H1 (cell line): ENCODE measurements around the gene NET1. TPM values are rescaled to one million over a fixed set of nuclear protein-coding genes. Genes with fewer than 3 reads are reported as not detected.

ENCODE experiments used
- CTCF ChIA-PET: fragments of 300-600 bp; sonication (Branson Sonifier 250); formaldehyde crosslinking; loops from one replicate; lab custom pipeline; 2021; ENCODE audit not compliant: partially characterized antibody; lab: Charles Lee
- POLR2A ChIA-PET: fragments of 300-600 bp; sonication (Branson Sonifier 250); formaldehyde crosslinking; loops from one replicate; lab custom pipeline; 2021; ENCODE audit warnings: inconsistent platforms; ENCODE audit not compliant: partially characterized antibody; lab: Charles Lee
- DNase-seq, 2 experiments: peaks; one replicate each; pipeline versions ENCODE4 v3.0.0 to v3.0.0-alpha.2; 2010 to 2022; ENCODE audit warnings: low spot score in 2 of 2, low read depth in 1 of 2, mixed read lengths in 1 of 2
- FAIRE-seq: peaks from 2 replicates; lab custom pipeline; 2011; peaks lifted over from hg19 to GRCh38; lab: Jason Lieb, UNC
- H2AFZ ChIP-seq: 2 replicates; pipeline ENCODE4 v1.8.1; 2012; ENCODE audit warnings: low read length, inconsistent platforms
- H2AK5ac ChIP-seq: 2 replicates; pipeline ENCODE4 v1.6.1; 2013; ENCODE audit warnings: low read depth, low read length
- H2BK120ac ChIP-seq: replicated peaks from 2 replicates; pipeline ENCODE3; 2013; ENCODE audit warnings: low read depth, low read length, inconsistent platforms
- H2BK12ac ChIP-seq: 2 replicates; pipeline ENCODE4 v1.6.1; 2013; ENCODE audit warnings: low read depth, low read length
- H2BK15ac ChIP-seq: 2 replicates; pipeline ENCODE4 v1.6.1; 2013; ENCODE audit warnings: low read length
- H2BK20ac ChIP-seq: 2 replicates; pipeline ENCODE4 v1.6.1; 2013; ENCODE audit warnings: low read length
- H2BK5ac ChIP-seq: 2 replicates; pipeline ENCODE4 v1.6.1; 2013; ENCODE audit warnings: low read depth, low read length
- H3K14ac ChIP-seq: 2 replicates; pipeline ENCODE4 v1.6.1; 2013; ENCODE audit warnings: inconsistent platforms; ENCODE audit not compliant: insufficient read length
- H3K18ac ChIP-seq: 2 replicates; pipeline ENCODE4 v1.6.1; 2013; ENCODE audit warnings: low read length; ENCODE audit errors: extremely low read depth
- H3K23ac ChIP-seq: 2 replicates; pipeline ENCODE4 v1.6.1; 2013; ENCODE audit warnings: inconsistent platforms; ENCODE audit not compliant: insufficient read length
- H3K23me2 ChIP-seq: 2 replicates; pipeline ENCODE4 v1.6.1; 2013; ENCODE audit warnings: low read depth, low read length
- H3K27ac ChIP-seq: 2 replicates; pipeline ENCODE4 v1.6.1; 2011; ENCODE audit warnings: low read depth, low read length, inconsistent platforms
- H3K27me3 ChIP-seq, 4 experiments: replicated peaks in 1 of 4; 1 replicate in 1 of 4; 2 replicates in 3 of 4; pipeline versions ENCODE4 v1.6.1 to v1.8.1; 2011 to 2013; ENCODE audit warnings: low read length in 3 of 4, mild to moderate bottlenecking in 3 of 4, inconsistent platforms in 2 of 4, mixed read lengths in 2 of 4, moderate library complexity in 1 of 4; ENCODE audit not compliant: control insufficient read depth in 3 of 4, insufficient read depth in 3 of 4; ENCODE audit errors: extremely low read depth in 1 of 4
- H3K36me3 ChIP-seq, 4 experiments: 2 replicates each; pipeline versions ENCODE4 v1.6.1 to v1.8.1; 2011 to 2013; ENCODE audit warnings: mild to moderate bottlenecking in 4 of 4, low read length in 3 of 4, moderate library complexity in 2 of 4, control low read depth in 1 of 4, inconsistent platforms in 1 of 4; ENCODE audit not compliant: insufficient read depth in 4 of 4, control insufficient read depth in 2 of 4
- H3K4ac ChIP-seq: replicated peaks from 2 replicates; pipeline ENCODE3; 2013; ENCODE audit warnings: low read length, low read depth, mixed read lengths, inconsistent platforms; ENCODE audit not compliant: insufficient read length
- H3K4me1 ChIP-seq, 4 experiments: replicated peaks in 1 of 4; 1 replicate in 1 of 4; 2 replicates in 3 of 4; pipeline versions ENCODE4 v1.6.1 to v1.8.1; 2011 to 2013; ENCODE audit warnings: low read length in 3 of 4, inconsistent platforms in 2 of 4, mixed read lengths in 1 of 4; ENCODE audit not compliant: insufficient read depth in 4 of 4, control insufficient read depth in 3 of 4
- H3K4me2 ChIP-seq, 2 experiments: 2 replicates each; pipeline versions ENCODE4 v1.6.1 to v1.8.1; 2011 to 2013; ENCODE audit warnings: low read depth in 2 of 2, low read length in 2 of 2, control low read depth in 1 of 2, inconsistent platforms in 1 of 2, mild to moderate bottlenecking in 1 of 2; ENCODE audit not compliant: insufficient read depth in 1 of 2
- H3K4me3 ChIP-seq, 4 experiments: fragments of 200-600, 300-600 bp in 1 of 4; sonication (generic), shearing (Covaris generic), sonication (Bioruptor Twin) in 1 of 4; 2 replicates each; pipeline versions ENCODE4 v1.5.1 to v1.8.1; 2011 to 2016; ENCODE audit warnings: low read length in 4 of 4, low read depth in 3 of 4, control low read depth in 2 of 4, inconsistent platforms in 2 of 4, mild to moderate bottlenecking in 2 of 4, mixed read lengths in 1 of 4, moderate library complexity in 1 of 4; ENCODE audit not compliant: insufficient read depth in 2 of 4; ENCODE audit errors: extremely low read depth in 1 of 4
- H3K56ac ChIP-seq: replicated peaks from 2 replicates; pipeline ENCODE3; 2013; ENCODE audit warnings: low read depth, mild to moderate bottlenecking, mixed read lengths, low read length, inconsistent platforms; ENCODE audit not compliant: insufficient read length
- H3K79me1 ChIP-seq: 2 replicates; pipeline ENCODE4 v1.6.1; 2013; ENCODE audit warnings: low read depth, low read length, control low read depth
- H3K79me2 ChIP-seq, 2 experiments: 2 replicates each; pipeline versions ENCODE4 v1.6.1 to v1.8.1; 2012 to 2013; ENCODE audit warnings: low read length in 2 of 2, mild to moderate bottlenecking in 2 of 2, inconsistent platforms in 1 of 2; ENCODE audit not compliant: insufficient read depth in 2 of 2, control insufficient read depth in 1 of 2
- H3K9ac ChIP-seq, 4 experiments: replicated peaks in 1 of 4; 1 replicate in 1 of 4; 2 replicates in 3 of 4; pipeline versions ENCODE4 v1.6.1 to v1.8.1; 2011 to 2013; ENCODE audit warnings: low read depth in 3 of 4, low read length in 3 of 4, control low read depth in 2 of 4, mild to moderate bottlenecking in 2 of 4, moderate library complexity in 2 of 4, inconsistent platforms in 1 of 4; ENCODE audit errors: extremely low read depth in 1 of 4
- H3K9me3 ChIP-seq, 2 experiments: 2 replicates each; pipeline versions ENCODE4 v1.6.1 to v1.8.1; 2012 to 2013; ENCODE audit warnings: mild to moderate bottlenecking in 2 of 2, moderate library complexity in 2 of 2, control low read depth in 1 of 2, inconsistent platforms in 1 of 2, low read depth in 1 of 2, low read length in 1 of 2, mixed read lengths in 1 of 2; ENCODE audit not compliant: insufficient read depth in 2 of 2
- H4K20me1 ChIP-seq, 2 experiments: replicated peaks in 1 of 2; 2 replicates each; pipeline versions ENCODE3 to v1.8.1; 2011 to 2013; ENCODE audit warnings: inconsistent platforms in 2 of 2, low read length in 2 of 2, mild to moderate bottlenecking in 1 of 2; ENCODE audit not compliant: insufficient read depth in 2 of 2, control insufficient read depth in 1 of 2
- H4K5ac ChIP-seq: 2 replicates; pipeline ENCODE4 v1.6.1; 2013; ENCODE audit warnings: low read length, low read depth, mixed read lengths, inconsistent platforms; ENCODE audit not compliant: insufficient read length
- H4K8ac ChIP-seq: 2 replicates; pipeline ENCODE4 v1.8.0; 2013; ENCODE audit warnings: mild to moderate bottlenecking, moderate library complexity, low read length, inconsistent platforms; ENCODE audit not compliant: insufficient read depth; ENCODE audit errors: extremely low read depth
- H4K91ac ChIP-seq: replicated peaks from 2 replicates; pipeline ENCODE3; 2013; ENCODE audit warnings: low read length, mixed read lengths, inconsistent platforms; ENCODE audit not compliant: insufficient read length
- MAFK ChIP-seq: IDR thresholded peaks from 2 replicates; pipeline ENCODE4 v1.6.1; 2012; ENCODE audit warnings: low read depth, mild to moderate bottlenecking, improper control_type of control experiment, low read length
- POLR2A ChIP-seq, 2 experiments: IDR thresholded peaks; 1 replicate in 1 of 2; 2 replicates in 1 of 2; pipeline ENCODE4 v1.6.1; 2011; ENCODE audit warnings: low read depth in 2 of 2, low read length in 2 of 2, mild to moderate bottlenecking in 2 of 2; ENCODE audit errors: control extremely low read depth in 1 of 2
- POU5F1 ChIP-seq: IDR thresholded peaks from 2 replicates; pipeline ENCODE4 v1.6.1; 2011; ENCODE audit warnings: low read depth, mild to moderate bottlenecking, low read length, moderate library complexity
- TAF1 ChIP-seq: IDR thresholded peaks from 2 replicates; pipeline ENCODE4 v1.6.1; 2011; ENCODE audit warnings: mild to moderate bottlenecking, low read depth, low read length
- WGBS, 2 experiments: shearing (Covaris generic) in 1 of 2; methylation state at CpG; one replicate each; pipeline versions ENCODE4 v1.1.6 to v1.1.7; 2013 to 2015; ENCODE audit warnings: low lambda C conversion rate in 2 of 2, mixed read lengths in 2 of 2, inconsistent platforms in 1 of 2, low coverage in 1 of 2, missing lambda C conversion rate in 1 of 2; ENCODE audit not compliant: insufficient replicate concordance in 2 of 2, insufficient coverage in 1 of 2, insufficient read length in 1 of 2; ENCODE audit errors: extremely low coverage in 1 of 2, missing lambda C conversion rate in 1 of 2; 5-methylcytosine and 5-hydroxymethylcytosine counted together
- polyA plus RNA-seq, 7 experiments: library from polyadenylated mRNA; depleted of rRNA in 3 of 7; stranded (reverse) in 5 of 7; unstranded in 2 of 7; fragments of >200 nt in 5 of 7; fragments of 200-250 nt in 2 of 7; gene quantifications; 1 replicate in 5 of 7; 2 replicates in 1 of 7; 4 replicates in 1 of 7; pipeline versions ENCODE4 v1.2.1 to v1.2.3, GENCODE V29; 2011 to 2013; ENCODE audit warnings: missing spikeins in 2 of 7, mixed read lengths in 2 of 7
- total RNA-seq: library from RNA; stranded (reverse); fragmentation: NEBNext Ultra II Directional; extraction: Animal tissue kit (Norgen Biotek cat#: 25700); gene quantifications from 2 replicates; pipeline ENCODE4 v1.2.1, GENCODE V29; 2021
- TF ChIP-seq, protein P1 (sequence below), 3 experiments: IDR thresholded peaks; 1 replicate in 2 of 3; 2 replicates in 1 of 3; pipeline versions ENCODE4 v1.5.1 to v1.6.1; 2011; ENCODE audit warnings: low read length in 3 of 3, mild to moderate bottlenecking in 3 of 3, inconsistent platforms in 2 of 3, low read depth in 1 of 3, moderate library complexity in 1 of 3; ENCODE audit not compliant: insufficient read depth in 1 of 3; ENCODE audit errors: control extremely low read depth in 1 of 3
- TF ChIP-seq, protein P2 (sequence below): IDR thresholded peaks from 2 replicates; pipeline ENCODE4 v1.6.1; 2012; ENCODE audit warnings: inconsistent platforms
- TF ChIP-seq, protein P3 (sequence below): IDR thresholded peaks from 2 replicates; pipeline ENCODE4 v1.6.1; 2011; ENCODE audit warnings: low read depth, mild to moderate bottlenecking, low read length; ENCODE audit not compliant: insufficient read depth

Gene NET1
- total and polyA plus RNA-seq, 2 of the 8 experiments (the other 6 are each of a cell fraction or from before 2014, with no cell fraction given), result 21.5 to 117 TPM

DNA sequence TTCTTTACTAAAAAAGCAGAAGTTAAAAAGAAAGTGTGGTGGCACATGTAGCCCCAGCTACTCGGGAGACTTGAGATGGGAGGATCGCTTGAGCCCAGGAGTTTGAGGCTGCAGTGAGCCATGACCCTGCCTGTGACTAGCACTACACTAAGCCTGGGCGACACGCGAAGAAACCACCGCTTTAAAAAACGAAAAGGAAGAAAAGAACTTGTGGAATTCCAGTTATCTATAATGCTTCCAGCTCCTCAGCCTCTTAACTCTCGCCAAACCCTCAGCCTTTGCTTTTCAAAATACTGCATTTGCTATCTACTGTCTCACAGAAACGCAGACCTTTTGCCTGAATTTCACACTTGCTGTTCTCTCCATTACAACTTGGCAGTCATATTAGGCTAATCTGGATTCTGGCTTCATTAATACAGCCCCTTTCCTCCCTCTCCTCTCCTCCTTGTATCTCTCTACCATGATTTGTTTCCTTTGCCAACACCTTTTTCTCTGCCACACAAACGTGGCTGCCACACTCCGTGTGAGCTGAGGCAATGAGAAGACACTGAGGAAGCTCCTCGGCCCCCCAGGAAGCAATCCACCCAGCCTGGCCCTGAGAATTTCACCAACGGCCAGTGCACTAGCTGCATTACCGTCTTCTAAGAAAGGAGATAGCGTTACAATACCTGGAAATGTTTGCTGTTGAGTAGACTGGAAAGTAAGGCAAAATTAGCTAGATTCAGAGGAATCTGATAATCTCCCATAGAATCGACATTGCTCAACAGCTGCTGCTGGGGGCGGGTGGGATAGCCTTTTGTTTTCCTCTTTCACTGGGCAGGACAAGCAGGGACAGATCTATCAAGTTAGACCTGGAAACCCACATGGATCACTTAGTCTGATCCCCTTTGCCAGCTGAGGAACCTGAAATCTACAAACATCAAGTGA, 49.8 kb downstream of the NET1 start:
- Histone ChIP-seq H3K79me2 (no peaks in the 10 kb centered on the region), H3K9ac (no peak overlapping the region), H2AK5ac (no peak overlapping the region; the same call in 1 of the 2 replicates), H3K4ac (no peak overlapping the region), H3K4me1 (peaks cover 8 to 17% (median 11%) of the 10 kb centered on the region in 4 experiments), H3K4me3 (no peak overlapping the region), H2AFZ (no peak overlapping the region), H3K23me2 (peaks cover 8% of the 10 kb centered on the region; the same call in 1 of the 2 replicates), H3K23ac (no peak overlapping the region), H2BK5ac (0 out of 2 replicates have a peak overlapping the region, but pooled peaks have one; percentile 6), H3K79me1 (no peaks in the 10 kb centered on the region), H4K91ac (no peak overlapping the region), H4K20me1 (no peaks in the 10 kb centered on the region), H2BK20ac (peak overlapping the region; percentile 51; the same call in 1 of the 2 replicates), H3K56ac (no peak overlapping the region), H3K18ac (peak overlapping the region; percentile 27), H2BK12ac (no peak overlapping the region), H4K8ac (no peak overlapping the region), H2BK15ac (no peak overlapping the region), H3K36me3 (peaks cover 2 to 35% (median 26%) of the 10 kb centered on the region in 4 experiments; a peak in 7 of 8 replicates), H2BK120ac (no peak overlapping the region), H3K9me3 (no peaks in the 10 kb centered on the region), H3K27me3 (no peaks in the 10 kb centered on the region), H3K4me2 (no peak overlapping the region), H4K5ac (no peak overlapping the region), H3K14ac (no peak overlapping the region), H3K27ac (no peak overlapping the region)
- WGBS, 2 experiments, result 79% methylated on average over 17 of the region's 17 CpGs; no CpG with 5 or more reads in 1 of the 2 experiments
- no peak for FAIRE-seq
- DNase-seq, result peak in 1 of 2 experiments; percentile 46
- CTCF ChIA-PET, result interaction anchor here (0.6 to 4.7 kb wide), 12 partner anchors 15 to 512 kb away, joined by 3 to 25 read pairs (median 4); no protein-coding TSS in a partner anchor
- POLR2A ChIA-PET, result interaction anchor here (0.9 to 4.6 kb wide), 13 partner anchors 10 to 153 kb away, joined by 3 to 44 read pairs (median 4); partner anchors contain the start of genes CALML3 and CALML5
- TF ChIP-seq TAF1 (no peak), POU5F1 (no peak), POLR2A (IDR thresholded peaks at IDR 0.05; ENCODE audit: control extremely low read depth in 1 of 2, low read depth in 2 of 2, low read length in 2 of 2) (peak in 1 of 2 experiments; percentile 30; a peak in 1 of 3 replicates), MAFK (no peak)
- TF ChIP-seq, protein P1, sequence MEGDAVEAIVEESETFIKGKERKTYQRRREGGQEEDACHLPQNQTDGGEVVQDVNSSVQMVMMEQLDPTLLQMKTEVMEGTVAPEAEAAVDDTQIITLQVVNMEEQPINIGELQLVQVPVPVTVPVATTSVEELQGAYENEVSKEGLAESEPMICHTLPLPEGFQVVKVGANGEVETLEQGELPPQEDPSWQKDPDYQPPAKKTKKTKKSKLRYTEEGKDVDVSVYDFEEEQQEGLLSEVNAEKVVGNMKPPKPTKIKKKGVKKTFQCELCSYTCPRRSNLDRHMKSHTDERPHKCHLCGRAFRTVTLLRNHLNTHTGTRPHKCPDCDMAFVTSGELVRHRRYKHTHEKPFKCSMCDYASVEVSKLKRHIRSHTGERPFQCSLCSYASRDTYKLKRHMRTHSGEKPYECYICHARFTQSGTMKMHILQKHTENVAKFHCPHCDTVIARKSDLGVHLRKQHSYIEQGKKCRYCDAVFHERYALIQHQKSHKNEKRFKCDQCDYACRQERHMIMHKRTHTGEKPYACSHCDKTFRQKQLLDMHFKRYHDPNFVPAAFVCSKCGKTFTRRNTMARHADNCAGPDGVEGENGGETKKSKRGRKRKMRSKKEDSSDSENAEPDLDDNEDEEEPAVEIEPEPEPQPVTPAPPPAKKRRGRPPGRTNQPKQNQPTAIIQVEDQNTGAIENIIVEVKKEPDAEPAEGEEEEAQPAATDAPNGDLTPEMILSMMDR (IDR thresholded peaks at IDR 0.05; ENCODE audit: control extremely low read depth in 1 of 3, insufficient read depth in 1 of 3, low read depth in 1 of 3, low read length in 3 of 3), result no peak
- TF ChIP-seq, protein P2, sequence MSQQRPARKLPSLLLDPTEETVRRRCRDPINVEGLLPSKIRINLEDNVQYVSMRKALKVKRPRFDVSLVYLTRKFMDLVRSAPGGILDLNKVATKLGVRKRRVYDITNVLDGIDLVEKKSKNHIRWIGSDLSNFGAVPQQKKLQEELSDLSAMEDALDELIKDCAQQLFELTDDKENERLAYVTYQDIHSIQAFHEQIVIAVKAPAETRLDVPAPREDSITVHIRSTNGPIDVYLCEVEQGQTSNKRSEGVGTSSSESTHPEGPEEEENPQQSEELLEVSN, result peak; percentile 9; the same call in 1 of the 2 replicates
- TF ChIP-seq, protein P3, sequence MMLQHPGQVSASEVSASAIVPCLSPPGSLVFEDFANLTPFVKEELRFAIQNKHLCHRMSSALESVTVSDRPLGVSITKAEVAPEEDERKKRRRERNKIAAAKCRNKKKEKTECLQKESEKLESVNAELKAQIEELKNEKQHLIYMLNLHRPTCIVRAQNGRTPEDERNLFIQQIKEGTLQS, result no peak
